Activated CD4-positive, alpha-beta T cell treated with anti-CD3 and anti-CD28 coated beads, Interleukin-2, Interleukin-6, amounts not matched to agents 100 ng/mL and 50 ng/mL, durations not matched to agents 16 hours and 8 hours (primary cell): ENCODE data around the gene FKBP8.
"Not testable (repeated sequence)": the region's sequence is repeated elsewhere in the genome, so short reads cannot be mapped to it uniquely, and the experiment has no call there.

Experiments used
- DNase-seq: peaks from one replicate; pipeline ENCODE4 v3.0.0-alpha.2; 2020

The FKBP8 gene

DNA sequence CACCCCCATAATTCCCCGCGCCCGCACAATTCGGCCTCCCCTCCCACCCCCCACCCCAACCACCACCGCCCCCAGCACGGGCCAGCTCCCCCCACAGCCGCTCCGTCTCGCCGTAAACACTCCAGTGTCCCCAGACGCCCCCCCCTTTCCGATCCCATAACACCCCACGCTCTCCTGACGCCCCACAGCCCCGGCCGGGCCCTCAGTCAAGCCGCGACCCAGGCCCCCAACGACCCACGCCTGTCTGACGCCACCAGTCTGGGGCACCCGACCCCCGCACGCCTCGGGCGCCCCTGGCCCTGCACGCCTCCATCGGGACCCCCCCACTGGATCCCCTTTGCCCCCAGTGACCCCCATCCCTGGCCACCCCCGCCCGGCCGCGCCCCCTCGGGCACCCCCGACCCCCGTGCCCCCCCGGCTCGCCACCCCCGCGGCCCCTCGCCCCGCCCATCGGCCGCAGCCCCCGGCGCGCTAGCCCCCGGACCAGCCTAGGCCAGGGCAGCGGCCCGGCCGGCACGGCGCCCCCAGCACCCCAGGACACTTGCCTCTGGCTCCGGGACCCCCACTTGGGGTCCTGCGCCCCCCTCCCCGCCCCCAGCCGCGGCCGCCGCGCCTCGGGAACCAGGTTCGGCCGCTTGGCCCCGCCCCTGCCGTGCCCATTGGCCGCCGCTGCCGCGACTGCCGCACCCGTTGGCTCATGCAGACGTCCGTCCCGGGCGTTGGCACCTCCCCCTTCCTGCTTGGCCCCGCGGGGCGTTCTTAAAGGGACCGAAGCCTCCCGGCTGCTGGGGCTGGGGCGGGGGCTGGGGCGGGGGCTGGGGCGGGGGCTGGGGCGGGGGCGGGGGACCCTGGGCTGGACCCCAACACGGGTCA is at the start of gene FKBP8:
FKBP8 (minus strand) TSS at position 633 of the 873 bp plus-strand sequence. CDS start 1,603 bp downstream, outside the sequence.
- peak; percentile 96 for DNase-seq

DNA sequence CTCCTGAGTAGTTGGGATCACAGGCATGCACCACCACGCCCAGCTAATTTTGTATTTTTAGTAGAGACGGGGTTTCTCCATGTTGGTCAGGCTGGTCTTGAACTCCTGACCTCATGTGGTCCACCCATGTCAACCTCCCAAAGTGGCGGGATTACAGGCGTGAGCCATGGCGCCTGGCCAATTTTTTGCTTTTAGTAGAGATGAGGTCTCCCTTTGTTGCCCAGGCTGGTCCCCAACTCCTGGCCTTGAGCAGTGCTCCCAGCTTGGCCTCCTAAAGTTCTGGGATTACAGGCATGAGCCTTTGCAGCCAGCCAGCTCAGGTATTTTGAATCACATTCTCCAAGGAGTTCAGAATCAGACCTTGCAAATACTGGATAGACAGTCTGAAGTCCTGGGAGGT is 49.4 kb upstream of the FKBP8 start:
- not testable (repeated sequence) for DNase-seq

DNA sequence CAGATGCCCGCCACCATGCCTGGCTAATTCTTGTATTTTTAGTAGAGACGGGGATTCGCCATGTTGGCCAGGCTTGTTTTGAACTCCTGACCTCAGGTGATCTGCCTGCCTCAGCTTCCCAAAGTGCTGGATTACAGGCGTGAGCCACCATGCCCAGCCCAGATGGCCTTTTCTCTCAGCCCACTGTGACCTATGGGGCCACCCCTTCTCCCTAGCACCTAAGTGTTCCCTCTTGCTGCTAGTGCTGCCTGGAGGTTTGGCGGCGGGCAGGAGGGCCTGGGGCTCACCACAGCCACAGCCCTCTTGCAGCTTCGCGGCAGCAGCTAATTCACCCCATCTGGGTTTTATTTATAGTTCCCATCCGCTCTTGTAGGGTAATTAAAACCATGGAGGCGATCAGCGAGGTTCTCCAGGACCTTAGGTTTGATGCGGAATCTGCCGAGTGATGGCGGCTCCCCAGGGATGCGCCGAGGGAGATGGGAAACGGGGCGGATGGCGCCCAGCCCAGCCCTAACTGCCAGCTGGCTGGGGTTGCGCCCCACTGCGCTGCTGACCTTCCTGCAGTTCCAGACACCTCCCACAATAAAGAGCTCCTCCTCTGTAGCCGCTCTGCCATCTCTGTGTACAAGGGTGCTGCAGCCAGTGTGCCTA is 48.5 kb upstream of the FKBP8 start:
- no peak for DNase-seq

DNA sequence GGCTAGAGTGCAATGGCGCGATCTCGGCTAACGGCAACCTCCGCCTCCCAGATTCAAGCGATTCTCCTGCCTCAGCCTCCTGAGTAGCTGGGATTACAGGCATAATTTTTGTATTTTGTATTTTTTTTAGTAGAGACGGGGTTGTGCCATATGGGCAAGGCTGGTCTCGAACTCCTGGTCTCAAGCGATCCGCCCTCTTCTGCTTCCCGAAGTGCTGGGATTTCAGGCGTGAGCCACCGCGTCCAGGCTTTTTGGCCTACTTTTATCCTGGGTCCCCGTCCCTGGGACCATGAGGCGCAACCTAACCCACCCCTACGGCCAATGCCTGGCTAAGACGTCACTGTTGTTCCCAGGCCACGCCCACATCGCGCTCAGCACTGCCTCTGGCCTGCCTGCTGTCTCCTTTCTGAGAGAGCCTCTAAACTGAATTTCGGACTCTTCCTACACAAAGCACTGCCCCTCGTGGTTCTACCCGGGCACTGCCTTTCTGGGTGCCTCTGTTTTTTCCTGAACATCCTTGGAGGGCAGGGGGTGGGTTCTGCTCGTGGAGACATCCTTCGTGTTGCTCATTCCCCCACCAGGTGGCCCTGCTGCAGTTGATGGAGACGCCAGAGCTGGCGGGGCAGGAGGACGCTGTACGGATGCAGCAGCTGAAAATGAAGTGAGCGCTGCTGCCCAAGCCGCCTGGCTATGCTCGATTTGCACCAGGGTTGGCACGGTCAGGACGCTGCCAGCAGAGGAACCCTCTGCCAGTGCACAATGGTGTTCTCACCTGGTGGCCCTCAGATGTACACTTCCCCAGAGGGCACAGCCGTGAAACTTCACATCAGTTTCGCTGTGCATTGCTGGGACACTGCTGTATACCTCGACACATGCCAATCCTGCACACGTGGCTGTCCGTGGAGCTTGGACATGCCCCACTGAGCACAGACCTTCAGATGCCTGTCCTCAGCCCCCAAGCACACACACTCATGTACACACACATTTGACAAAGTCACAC is 47.2 kb upstream of the FKBP8 start:
- peak; percentile 50 for DNase-seq

DNA sequence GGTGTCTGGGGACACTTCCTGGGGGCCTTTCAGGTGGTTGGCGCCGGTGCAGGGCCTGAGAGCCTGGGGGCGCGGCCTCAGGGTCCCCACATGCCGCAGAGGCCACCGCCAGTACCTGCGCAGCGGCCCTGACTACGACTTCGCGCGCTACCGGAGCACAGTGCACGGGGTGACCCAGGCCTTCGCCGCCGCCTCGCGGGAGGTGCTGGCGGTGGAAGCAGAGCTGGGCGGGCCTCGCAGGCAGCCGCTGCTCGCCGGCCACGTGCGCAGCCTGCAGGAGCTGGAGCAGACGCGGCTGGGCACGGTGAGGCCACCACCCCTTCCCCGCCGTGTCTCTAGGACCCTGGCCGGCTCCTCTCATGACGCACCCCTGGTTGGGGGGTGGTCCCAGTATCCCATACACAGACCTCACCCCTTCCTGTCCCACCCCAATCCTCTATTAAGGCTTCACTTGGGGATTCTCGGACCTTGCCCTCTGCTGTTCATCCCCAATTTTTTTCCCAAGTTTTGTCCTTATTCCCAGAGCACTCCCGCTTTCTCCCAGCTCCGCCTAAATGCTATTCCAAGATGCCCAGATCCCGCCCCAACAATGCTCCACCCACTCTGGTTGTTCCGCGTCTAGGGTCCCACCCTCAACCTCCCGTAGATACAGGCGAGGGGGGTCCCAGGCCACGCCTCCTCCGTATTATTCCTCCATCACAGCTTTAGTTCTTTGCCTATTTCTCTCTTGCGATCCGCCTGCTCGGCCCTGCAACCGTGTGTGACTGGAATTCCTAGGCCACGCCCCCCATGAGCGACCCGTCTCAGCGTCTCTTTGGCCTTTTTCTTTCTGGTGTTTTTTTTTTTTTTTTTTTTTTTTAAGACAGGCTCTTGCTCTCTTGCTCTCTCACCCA is 46.3 kb upstream of the FKBP8 start:
- DNase-seq, result peak; percentile 75

DNA sequence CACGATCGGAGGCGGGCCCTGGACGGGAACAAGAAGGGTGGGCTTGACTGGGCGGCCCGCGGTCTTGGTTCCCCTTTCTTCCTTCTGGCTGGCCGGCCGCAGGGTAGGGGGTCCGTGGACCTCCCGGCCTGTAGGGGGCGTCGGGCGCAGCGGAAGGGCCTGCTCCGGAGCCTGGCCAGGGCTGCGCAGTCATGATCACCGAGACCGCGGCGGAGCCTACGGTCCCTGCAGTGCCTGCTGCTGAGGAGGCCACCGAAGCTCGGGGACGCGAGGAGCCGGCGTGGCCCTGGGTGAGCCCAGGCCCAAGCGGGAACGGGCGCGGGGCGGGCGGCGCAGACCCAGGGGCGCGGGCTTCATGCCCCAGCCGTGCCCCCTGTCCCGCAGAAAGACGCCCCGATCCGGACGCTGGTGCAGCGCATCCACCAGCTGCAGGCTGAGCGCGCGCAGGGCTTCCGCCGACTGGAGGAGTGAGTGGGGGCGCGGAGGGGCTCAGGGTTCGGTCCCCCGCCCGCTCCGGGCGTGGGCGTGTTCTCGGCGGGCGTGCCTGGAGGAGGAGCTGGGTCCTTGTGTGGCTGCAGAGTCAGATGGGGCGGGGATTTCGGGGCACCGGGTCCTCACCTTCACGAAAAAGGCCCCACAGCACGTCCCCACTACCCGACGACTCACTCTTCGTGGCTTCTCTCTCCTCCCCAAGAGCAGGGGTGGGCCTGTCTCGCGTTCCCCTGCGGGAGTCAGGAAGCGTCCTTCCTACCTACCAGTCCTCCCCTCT is 45.4 kb upstream of the FKBP8 start, which contains the start of gene REX1BD:
REX1BD (plus strand) TSS at position 188 of the 769 bp plus-strand sequence; CDS start at position 192, 4 bp downstream.
- DNase-seq, result peak; percentile 93

DNA sequence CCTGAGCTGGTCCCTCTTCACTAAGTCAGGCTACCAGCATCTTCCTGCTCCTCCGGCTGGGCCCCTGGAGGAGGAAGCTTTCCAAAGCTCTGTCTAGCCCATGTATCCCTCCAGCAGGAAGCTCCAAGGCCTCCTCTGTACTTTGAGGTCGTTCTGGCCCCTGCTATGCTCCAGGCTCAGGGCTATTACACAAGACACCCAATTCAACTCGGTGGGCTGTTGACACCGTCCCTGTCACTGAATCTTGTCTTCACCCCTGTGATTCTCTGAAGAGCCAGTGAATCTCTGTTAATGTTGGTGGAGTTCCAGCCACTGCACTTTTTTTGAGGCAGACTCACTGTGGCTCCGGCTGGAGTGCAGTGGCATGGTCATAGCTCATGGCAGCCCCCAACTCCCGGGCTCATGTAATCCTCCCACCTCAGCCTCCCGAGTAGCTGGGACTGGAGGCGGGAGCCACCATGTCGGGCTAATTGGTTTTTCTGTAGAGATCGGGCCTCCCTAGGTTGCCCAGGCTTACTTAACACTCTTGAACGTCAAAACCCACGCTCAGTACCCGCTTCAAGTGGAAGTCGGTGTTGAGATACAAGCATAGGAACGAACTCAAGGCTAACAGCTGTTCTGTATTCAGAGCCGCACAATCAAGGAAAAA is 44.7 kb upstream of the FKBP8 start:
- DNase-seq, result no peak

DNA sequence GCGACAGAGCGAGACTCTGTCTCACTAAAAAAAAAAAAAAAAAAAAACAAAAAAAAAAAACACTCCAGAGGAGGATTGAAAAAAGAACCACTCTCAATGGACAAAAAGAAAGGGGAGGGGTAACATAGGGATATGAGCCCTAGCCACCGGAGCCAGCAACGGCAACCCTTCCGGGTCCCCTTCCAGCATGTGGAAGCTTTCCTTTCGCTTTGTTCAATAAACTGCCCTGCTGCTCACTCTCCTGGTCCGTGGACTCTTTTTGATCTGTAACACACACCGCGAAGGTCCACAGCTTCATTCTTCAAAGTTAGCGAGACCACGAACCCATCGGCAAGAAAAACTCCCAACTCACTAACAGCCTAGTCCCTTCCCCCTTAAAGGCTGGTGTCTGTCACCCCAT is 44.2 kb upstream of the FKBP8 start:
- no peak for DNase-seq

DNA sequence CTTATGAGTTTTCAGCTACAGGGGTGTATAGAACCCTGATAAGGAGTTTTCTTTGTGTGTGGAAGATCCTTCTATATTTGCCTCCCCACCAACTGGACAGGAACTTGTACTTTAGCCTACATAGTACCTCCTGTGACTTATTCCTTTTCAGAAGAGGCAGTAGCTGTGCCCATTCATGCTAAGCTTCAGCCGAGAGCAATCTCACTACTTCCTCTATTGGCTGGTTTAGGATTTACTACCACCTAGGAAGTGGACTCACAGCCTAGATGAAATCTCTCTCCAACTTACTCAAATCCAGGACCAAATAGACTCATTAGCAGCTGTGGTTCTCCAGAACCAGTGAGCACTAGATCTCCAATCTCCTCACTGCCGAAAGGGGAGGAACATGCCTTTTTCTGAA is 42.9 kb upstream of the FKBP8 start:
- no peak for DNase-seq

DNA sequence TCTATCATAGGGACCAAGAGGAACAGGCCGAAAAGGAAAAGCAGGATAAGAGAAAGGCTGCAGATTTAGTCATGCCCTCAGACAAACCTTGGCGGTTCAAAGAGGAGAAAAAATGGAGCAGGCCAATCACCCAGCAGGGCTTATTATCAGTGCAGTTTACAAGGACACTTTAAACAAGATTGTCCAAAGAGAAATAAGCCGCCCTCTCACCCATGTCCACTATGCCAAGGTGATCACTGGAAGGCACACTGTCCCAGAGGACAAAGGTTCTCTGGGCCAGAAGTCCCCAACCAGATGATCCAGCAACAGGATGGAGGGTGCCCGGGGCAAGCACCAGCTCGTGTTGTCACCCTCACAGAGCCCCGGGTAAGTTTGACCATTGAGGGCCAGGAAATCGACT is 36.9 kb upstream of the FKBP8 start:
- no peak for DNase-seq

DNA sequence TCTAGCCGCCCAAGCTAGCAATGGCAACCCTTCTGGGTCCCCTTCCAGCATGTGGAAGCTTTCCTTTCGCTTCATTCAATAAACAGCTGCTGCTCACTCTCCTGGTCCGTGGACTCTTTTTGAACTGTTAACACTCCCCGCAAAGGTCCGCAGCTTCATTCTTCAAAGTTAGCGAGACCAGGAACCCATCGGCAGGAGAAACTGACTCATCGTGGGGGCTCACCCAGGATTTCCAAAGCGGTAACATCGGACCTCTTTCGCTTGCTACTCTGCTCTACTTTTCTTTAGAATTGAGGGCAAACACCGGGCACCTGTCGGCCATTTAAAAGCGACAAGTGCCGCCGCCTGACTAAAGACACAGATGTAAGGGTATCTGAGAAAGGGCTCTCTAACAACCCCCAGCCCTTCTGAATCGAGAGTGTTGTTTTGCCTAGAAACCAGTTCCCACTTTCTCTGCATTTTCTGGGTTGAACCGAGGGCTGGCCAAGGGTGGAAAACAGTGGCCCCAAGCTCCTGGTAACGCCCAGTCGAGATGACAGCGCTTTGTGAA is 34.1 kb upstream of the FKBP8 start:
- DNase-seq, result no peak

DNA sequence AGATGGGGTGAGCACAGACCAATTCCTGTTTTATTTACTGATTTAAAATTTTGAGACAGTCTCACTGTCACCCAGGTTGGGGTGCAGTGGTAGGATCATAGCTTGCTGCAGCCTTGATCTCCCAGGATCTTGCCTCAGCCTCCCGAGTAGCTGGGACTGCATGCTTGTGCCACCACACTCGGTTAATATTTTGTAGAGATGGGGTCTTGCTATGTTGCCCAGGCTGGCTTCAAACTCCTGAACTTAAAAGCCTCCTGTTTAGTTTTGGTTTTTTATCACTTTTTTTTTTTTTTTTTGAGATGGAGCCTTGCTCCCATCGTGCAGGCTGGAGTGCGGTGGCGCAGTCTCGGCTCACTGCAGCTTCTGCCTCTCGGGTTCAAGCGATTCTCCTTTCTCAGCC is 33.0 kb upstream of the FKBP8 start:
- DNase-seq, result no peak

DNA sequence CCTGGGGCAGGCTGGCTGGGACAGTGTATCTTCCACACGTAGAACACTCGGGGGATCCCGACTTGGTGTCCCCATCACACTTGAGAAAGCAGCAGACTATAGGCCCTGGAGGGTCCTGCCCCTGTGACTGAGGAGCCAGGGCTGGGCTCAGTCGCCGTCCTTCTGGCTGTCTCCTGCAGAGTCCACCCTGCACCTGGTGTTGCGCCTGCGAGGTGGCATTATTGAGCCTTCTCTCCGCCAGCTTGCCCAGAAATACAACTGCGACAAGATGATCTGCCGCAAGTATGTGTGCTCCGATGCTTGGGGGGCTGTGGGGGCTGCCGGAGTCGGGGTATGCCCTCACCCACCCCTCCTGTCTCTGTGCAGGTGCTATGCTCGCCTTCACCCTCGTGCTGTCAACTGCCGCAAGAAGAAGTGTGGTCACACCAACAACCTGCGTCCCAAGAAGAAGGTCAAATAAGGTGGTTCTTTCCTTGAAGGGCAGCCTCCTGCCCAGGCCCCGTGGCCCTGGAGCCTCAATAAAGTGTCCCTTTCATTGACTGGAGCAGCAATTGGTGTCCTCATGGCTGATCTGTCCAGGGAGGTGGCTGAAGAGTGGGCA is 31.4 kb upstream of the FKBP8 start:
- no peak for DNase-seq

DNA sequence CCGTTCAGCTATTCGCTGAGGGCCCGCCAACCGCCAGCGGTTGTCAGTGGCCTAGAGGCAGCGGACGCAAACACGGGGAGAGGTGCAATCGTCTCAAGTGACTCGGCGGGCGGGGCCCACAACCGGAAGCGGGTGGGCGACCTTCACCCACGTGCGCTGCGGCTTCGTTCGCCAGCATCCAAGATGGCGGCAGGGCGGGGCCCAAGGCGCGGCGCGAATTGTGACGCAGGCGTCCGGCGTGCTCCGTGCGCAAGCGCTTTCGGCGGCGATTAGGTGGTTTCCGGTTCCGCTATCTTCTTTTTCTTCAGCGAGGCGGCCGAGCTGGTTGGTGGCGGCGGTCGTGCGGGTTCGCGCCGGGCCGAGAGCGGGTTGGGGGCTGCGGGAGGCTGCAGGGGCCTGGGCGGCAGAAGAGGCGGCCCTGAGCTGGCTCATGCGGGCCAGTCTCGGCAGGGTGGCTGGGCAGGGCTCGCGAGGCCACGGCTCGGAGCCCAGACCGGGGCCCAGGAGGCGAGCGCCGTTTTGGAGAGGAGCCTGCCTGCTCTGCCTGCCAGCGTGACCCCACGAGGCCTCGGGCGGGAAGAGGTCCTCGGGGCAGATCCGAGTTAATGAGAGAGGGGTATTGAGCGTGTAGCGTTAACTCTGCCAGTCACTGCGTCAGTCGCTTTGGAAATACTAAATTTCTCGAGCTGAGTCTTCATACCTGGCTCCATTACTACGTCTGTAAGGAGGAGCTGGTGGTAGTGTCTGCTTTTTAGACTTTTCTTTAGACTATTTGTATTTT is 28.4 kb upstream of the FKBP8 start, which contains the start of gene UBA52:
UBA52 (plus strand) TSS at position 294 of the 781 bp plus-strand sequence. CDS start 1,444 bp downstream, outside the sequence.
- DNase-seq, result peak; percentile 99

DNA sequence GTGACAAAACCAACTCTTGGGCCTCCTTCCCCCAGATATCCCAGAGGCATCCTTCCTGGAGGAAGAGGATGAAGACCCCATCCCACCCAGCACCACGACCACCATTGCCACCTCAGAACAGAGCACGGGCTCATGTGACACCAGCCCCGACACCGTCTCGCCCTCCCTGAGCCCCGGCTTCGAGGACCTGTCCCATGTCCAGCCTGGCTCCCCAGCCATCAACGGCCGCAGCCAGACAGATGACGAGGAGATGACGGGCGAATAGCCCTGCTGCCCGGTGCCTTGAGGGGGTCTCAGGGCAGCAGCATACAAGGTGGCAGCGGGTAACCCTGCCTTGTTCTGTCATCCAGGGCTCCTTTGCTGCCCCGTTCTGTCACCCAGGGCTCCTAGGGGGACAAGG is 25.0 kb upstream of the FKBP8 start:
- DNase-seq, result no peak

DNA sequence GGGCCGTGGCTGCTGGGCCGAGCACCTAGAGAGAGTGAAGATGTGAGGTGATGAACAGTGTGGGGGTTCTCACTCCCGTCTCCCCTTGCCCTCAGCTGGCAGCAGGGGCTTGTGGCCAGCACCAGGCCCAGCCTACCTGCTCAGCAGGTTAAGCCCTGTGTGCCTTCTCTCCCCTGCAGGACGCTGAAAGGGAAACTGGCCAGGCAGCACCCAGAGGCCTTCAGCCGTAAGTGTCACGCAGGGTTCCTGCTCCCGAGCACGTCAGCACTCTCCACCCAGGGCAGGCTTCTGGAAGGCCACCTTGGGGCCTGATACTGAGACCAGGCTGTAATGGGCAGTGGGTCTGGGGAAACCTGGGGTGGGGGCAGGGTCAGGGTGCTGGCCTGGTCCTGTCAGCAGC is 23.6 kb upstream of the FKBP8 start:
- no peak for DNase-seq

DNA sequence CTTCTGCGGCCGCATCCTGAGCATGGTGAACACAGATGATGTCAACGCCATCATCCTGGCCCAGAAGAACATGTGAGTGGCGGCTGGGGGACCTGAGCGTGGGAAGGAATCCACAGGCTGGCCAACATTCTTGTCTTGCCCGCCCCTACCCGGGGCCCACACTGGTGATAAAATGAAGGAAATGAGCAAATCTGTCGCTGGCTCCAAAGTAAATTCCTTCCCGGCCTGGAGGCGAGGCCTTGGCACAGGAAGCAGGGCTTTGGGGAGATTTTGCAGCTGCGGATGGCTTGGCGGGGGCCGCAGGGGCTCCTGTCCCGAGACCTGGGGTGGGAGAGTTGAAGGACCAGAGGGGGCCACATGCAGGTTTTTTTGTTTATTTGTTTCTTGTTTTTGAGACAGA is 18.7 kb upstream of the FKBP8 start:
- DNase-seq, result no peak

DNA sequence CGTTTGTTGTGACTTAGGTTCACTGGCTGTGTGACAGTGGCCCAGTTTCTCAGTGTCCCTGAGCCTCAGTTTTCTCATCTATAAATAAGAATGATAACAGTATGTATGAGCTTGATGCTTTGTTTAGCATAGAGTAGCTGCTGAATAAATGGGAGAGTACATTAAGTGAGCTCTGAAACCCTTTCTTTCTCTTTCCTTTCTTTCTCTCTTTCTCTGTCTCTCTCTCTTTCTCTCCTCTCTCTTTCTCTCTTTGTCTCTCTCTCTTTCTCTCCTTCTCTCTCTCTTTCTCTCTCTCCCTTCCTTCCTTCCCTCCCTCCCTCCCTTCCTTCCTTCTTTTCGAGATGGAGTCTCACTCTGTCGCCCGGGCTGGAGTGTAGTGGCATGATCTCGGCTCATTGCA is 16.3 kb upstream of the FKBP8 start:
- DNase-seq, result no peak

DNA sequence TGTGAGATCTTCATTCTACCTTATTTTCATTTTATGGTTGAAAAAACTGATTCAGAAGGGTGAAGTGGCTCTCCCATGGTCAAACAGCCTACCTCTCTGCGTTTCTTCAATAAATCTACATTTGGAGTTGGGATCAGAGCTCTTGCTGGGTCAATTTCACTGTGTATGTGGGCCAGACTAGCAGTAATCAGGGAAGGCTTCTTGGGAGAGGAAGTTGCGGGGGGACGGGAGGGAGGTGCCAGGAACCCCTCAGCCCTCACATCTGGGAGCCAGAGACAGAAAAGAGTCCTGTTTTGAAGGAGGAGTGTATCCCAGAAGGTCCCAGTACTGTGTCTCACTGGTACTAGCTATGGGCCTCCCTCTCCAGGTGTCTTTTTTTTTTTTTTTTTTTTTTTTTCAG is 15.2 kb upstream of the FKBP8 start:
- DNase-seq, result no peak
